HG03575 (cell line): Measurements from ENCODE around the gene USP22.
"Not testable (repeated sequence)": the region's sequence is repeated elsewhere in the genome, so short reads cannot be mapped to it uniquely, and the experiment has no call there.

Experiments used
- ATAC-seq: cut with Tn5 transposase; IDR thresholded peaks from one replicate; pipeline ENCODE4 v1.9.1; 2021; ENCODE audit not compliant: unreplicated experiment, insufficient number of reproducible peaks, low FRiP score; ENCODE audit errors: extremely low read depth

Gene USP22

GRCh38 chr17:20977609-20978253, 65.1 kb downstream of the USP22 start:
- not testable (repeated sequence) for ATAC-seq

GRCh38 chr17:20975566-20975965, 67.2 kb downstream of the USP22 start:
- no peak for ATAC-seq

- ATAC-seq, result no peak
These were observed 72.5 kb downstream of the USP22 start for GRCh38 chr17:20970329-20970728.

DNA sequence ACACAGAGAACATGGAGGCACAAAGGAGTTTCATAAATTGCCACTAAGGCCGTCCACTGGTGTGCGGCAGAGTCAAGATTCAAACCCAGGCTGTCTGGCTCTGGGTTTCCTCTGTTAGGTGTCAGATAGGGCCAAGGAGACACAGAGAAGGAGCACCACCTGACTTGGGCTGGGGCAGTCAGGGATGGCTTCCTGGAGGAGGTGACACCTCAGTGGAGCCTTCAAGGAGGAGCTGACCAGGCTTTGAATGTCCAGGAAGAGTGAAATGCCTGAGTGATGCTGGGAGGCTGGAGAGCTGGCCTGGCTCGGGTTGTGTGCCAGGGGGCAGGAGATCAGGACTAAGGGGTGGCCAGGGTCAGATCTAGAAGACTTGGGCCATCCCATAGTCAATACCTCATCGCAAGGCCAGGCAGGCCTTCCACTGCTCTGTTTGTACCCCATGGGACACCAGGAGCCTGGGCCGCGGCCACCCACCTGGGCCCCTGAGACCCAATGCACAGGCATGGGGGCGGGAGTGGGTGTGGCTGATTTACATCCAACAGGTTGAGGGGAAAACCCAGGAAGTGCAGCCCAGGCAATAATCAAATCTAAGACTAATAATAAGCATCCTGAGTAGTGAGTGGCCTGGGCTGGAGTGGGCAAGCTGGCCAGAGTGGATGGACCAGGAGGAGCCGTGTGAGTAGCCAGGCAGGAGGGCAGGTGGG, 73.7 kb downstream of the USP22 start:
- no peak for ATAC-seq

DNA sequence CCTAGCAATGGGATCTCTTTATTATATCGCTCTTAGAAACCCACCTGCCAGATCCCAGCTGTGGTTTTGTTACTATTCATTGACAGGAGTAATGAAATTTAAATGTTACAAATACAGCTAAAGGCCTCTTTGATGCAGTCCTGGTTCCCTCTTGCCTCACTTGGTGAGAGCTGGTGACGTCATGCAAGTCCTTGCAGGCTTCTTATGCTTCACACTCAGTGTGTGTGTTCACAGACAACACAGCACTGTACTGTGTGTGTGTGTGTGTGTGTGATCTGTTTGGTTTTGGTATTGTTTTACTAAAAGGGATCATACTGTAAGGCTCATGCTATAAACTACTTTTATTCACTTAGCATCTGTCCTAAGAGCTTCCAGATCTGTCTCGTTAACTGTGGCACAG, 75.0 kb downstream of the USP22 start:
- ATAC-seq, result no peak

DNA sequence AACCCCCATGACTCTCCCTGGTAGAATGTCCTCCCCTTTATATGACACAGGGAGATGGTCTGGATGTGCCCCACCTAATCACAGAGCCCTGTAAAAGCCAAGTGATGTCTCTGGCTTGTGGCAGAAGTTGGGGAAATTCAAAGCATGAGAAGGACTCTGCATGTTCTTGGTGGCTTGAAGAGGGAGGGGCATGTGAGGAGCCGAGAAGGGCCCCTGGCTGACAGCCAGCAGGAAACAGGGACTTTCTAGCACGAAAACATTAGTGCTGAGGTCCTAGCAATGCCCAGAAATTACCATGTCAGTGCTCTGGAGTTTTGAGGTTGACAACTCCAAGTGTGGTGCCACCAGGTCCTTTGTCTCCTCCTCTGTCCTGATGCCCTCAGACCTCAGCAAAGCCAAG, 75.9 kb downstream of the USP22 start:
- no peak for ATAC-seq

GRCh38 chr17:20965492-20965891, 77.3 kb downstream of the USP22 start:
- ATAC-seq, result no peak

DNA sequence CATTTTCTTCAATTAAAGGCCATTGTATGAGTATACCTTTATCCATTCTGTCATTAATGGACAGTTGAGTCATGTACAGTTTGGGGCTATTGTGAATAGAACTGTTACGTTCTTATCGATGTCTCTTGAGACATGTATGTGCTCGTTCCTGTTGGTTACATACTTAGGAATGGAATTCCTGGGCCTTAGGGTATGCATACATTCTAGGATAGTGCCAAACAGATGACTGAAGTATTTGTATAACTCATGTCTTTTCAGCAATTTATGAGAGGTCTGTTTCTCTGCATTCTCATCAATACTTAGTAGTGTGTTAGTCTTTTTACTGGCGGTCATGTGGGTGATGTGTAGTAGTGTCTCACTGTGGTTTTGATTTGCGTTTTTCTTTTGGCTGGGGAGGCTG, 81.2 kb downstream of the USP22 start:
- no peak for ATAC-seq

GRCh38 chr17:20960871-20961270, 81.9 kb downstream of the USP22 start:
- ATAC-seq, result no peak

DNA sequence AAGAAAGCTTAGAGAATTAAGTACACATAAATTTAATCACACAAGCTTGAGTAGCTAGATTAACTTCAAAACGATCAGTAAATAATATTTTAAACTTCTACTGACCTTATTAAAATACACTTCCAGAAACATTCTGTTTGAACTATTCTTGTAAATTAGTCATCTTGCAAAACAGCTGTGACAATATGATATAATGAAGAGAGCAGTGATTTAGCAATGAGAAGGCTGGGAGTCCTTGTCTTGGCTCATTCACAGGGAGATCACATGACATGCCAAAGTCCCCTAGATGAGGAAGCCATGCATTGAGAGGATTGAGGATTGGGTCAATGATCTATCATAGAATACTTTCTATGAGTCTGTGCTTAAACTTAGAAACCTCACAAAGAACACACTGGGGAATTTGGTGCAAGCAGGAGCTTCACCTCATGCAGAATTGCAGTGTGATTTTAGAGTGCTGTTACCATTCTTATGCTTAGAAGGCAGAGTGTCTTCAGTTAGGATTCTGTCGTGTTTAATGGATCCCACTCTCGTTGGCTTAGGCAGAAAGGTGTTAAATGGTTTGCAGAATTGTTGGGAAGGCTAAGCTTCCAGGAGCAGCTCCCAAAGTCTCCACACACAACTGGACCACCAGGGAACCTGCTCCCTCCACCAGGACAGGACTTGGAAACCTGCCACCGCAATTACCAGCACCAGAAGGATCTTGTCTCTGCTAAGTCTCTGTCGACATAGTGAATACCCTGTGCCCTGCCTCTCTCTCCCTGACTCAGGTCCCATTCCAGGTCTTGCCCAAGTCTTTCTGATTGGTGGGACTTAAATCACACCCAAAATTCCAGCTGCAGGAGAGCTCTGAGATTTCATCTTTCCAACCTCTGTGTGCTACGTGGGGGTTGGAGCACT, 87.1 kb downstream of the USP22 start:
- ATAC-seq, result no peak

- no peak for ATAC-seq
These were observed 88.0 kb downstream of the USP22 start for GRCh38 chr17:20954794-20955193.

DNA sequence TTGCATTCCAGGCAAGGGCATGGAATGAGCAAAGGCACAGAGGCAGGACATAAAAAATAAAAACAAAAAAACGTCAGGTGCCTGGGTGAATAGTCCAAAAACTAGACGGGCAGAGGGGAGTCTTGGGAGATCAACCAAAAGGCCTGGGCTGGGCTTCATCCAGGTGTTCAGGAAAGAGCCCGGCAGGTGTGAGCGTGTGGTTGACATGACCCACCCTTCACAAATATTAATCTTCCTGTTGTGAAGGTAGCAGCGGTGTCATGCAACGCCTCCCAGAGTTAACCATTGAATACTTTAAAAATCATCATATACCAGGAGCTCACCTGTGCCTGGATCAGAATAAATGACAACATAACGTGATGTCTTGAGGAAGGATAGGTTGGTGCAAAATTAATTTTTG, 90.6 kb downstream of the USP22 start:
- ATAC-seq, result no peak
